GM12865 (cell line): ENCODE results near the gene PSMF1.

Source experiments
- DNase-seq: peaks from one replicate; pipeline ENCODE4 v3.0.0; 2010; ENCODE audit warnings: low read depth
- H3K4me3 ChIP-seq: 2 replicates; pipeline ENCODE4 v1.5.1; 2011; ENCODE audit warnings: mild to moderate bottlenecking, low read depth, low read length, control low read depth
- CTCF ChIP-seq: IDR thresholded peaks from 2 replicates; pipeline ENCODE4 v1.5.1; 2011; ENCODE audit warnings: low read length, control low read depth, low read depth, inconsistent platforms; ENCODE audit not compliant: insufficient read depth; ENCODE audit errors: missing control alignments

Gene PSMF1

DNA sequence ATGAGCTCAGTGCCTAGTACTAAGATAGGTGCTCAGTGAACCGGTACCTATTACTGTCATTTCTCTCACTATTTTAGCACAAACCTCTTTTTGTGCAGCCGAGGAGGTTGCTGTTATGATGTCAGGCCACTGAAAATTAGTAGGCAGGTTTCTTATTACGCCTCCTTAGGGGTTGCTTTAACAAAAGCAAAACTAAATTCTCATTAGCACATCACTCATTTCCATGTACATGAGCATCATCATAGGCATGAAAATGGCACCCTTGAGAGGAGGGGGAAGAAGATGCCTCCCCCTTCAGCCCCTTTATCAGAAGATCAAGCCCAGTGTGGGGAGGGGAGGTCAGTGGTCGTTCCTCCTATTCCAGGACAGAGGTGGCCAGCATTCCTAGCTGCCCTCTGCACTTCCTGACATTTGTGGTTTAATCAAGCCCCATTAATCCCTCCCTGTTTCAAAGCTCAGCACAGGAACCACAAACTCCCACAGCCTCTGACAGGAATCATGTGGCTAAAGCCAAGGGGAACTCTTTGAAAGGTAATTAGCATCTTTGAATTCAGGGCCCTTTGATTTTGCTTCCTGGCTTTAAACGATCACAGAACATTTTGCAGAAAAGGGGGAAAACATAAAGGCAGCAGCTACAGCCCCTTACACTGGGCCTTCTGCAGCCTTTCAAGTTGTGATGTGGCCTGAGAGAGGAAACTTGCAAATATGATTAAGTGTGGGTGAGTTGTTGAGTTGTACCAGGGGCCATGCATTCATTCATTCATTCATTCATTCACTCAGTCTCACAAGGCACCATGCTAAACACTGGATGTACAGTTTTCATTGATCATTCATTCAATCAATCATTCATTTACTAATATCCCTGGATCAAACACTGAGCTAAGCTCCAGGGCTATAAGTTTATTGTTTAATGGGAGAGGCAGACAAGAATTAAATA is 31.9 kb upstream of the PSMF1 start:
- H3K4me3 ChIP-seq: no peak overlapping the region
- no peak for DNase-seq
- no peak for TF ChIP-seq CTCF

GRCh38 chr20:1087311-1087905 is 31.0 kb upstream of the PSMF1 start:
- H3K4me3 ChIP-seq: no peak overlapping the region
- no peak for TF ChIP-seq CTCF
- DNase-seq: peak; percentile 10

DNA sequence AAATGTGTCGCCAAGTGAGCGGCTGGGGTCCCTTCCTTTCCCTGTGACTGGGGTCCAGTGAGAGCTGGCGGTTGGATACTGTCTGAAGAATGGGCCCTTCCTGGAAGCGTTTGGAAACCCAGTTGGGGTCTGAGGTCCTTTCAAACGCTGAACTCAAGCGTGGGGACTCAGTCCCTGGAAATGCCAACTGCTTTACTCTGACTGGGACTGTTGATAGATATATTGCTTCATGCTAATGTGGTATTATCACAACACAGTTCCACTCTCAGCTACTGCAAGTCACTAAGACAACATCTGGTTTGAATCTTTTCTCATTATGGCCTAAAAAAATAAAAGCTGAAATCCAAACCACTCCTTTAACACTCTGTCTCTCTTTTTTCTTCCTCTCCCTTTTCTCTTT is 23.7 kb upstream of the PSMF1 start:
- no peak for DNase-seq
- no peak for TF ChIP-seq CTCF
- H3K4me3 ChIP-seq: no peak overlapping the region

DNA sequence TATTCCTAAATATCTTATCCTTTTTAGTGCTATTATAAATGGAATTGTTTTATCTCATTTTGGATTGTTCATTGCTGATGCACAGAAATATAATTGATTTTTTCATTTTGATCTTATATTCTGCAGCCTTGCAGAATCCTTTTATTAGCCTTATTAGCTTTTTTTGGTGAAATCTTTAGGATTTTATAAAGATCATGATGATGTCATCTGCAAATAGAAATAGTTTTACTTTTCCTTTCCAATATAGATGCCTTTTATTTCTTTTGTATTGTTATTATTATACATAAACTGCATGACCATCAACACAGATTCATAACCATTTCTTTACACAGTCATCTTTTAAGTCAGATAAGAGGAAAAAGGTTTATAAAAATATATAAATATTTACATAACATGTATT is 16.9 kb upstream of the PSMF1 start:
- DNase-seq: no peak
- no peak for TF ChIP-seq CTCF
- H3K4me3 ChIP-seq: no peak overlapping the region

DNA sequence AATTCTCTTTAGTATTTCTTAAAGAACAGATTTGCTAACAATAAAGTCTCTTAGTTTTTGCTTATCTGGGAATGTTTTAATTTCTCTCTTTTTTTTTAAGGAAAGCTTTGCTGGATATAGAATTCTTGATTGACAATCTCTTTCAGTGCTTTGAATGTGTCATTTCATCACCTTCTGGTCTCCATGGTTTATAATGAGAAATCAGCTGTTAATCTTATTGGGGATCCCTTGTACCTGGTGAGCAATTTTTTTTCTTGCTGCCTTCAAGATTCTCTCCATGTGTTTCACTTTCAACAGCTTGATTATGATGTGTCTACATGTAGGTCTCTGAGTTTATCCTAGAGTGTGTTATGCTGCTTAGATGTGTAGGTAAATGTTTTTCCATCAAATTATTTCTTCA is 16.4 kb upstream of the PSMF1 start:
- no peak for TF ChIP-seq CTCF
- no peak for DNase-seq
- no peak overlapping the region for H3K4me3 ChIP-seq

- H3K4me3 ChIP-seq: no peak overlapping the region
- no peak for DNase-seq
- TF ChIP-seq CTCF: no peak
Measured at GRCh38 chr20:1103751-1104150, 14.7 kb upstream of the PSMF1 start.
